ACC112 (cell line): Measurements from ENCODE around the gene AK6.
"Not testable (repeated sequence)": the region's sequence is repeated elsewhere in the genome, so short reads cannot be mapped to it uniquely, and the experiment has no call there.

Experiments
- H2AFZ ChIP-seq: fragments of 200-600 bp; sonication (generic); one replicate; pipeline ENCODE4 v1.6.0; 2017; ENCODE audit warnings: antibody characterized with exemption, low read length; ENCODE audit not compliant: unreplicated experiment
- H3K27ac ChIP-seq: fragments of 200-600 bp; sonication (generic); 2 replicates; pipeline ENCODE4 v1.5.1; 2014; ENCODE audit warnings: low read depth, mild to moderate bottlenecking, antibody characterized with exemption, low read length, moderate library complexity
- H3K27me3 ChIP-seq: fragments of 200-600 bp; sonication (generic); 2 replicates; pipeline ENCODE4 v1.6.1; 2014; ENCODE audit warnings: mild to moderate bottlenecking, antibody characterized with exemption, low read length, moderate library complexity, mixed read lengths; ENCODE audit not compliant: insufficient read depth
- H3K36me3 ChIP-seq: fragments of 200-600 bp; sonication (generic); 2 replicates; pipeline ENCODE4 v1.6.1; 2016; ENCODE audit warnings: mild to moderate bottlenecking, antibody characterized with exemption, low read length, moderate library complexity, mixed read lengths; ENCODE audit not compliant: insufficient read depth
- H3K4me1 ChIP-seq: fragments of 200-600 bp; sonication (generic); one replicate; pipeline ENCODE4 v1.6.1; 2016; ENCODE audit warnings: low read length, mixed read lengths; ENCODE audit not compliant: insufficient read depth, unreplicated experiment, control insufficient read depth
- H3K4me3 ChIP-seq: fragments of 200-600 bp; sonication (generic); 2 replicates; pipeline ENCODE4 v1.5.1; 2014; ENCODE audit warnings: mild to moderate bottlenecking, low read depth, low read length
- H3K79me2 ChIP-seq: fragments of 200-600 bp; sonication (generic); one replicate; pipeline ENCODE4 v1.6.0; 2016; ENCODE audit warnings: low read length; ENCODE audit not compliant: control insufficient read depth, unreplicated experiment, insufficient read depth

The AK6 gene

DNA sequence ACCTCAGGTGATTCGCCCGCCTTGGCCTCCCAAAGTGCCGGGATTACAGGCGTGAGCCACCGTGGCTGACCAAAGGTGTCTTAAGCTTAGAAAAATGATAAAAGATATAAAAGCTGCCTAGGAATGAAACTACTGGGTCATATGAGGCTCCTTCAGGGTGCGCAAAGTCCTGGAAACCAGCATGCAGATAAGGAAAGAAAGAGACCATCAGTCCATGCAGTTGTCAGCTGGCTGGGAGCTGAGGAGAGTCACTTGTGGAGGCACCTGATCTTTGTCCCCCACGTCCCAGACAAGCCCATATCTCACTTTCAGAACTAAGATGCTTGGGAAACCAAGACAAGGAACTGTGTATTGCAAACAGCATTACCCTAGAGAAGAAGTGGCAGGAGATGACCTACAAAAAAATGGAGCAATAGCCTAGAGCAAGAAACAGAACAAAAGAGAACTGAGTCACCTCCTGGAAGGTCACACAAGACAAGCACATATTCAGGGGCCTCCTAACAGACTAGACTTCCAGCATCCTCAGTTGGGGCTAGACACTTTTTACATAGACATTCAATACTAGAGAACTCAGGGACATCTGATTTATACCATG, 33.9 kb downstream of the AK6 start:
- H2AFZ ChIP-seq = no peak overlapping the region
- no peak overlapping the region for H3K4me3 ChIP-seq
- H3K4me1 ChIP-seq = peaks cover 7% of the 10 kb centered on the region
- H3K27me3 ChIP-seq = no peaks in the 10 kb centered on the region
- H3K79me2 ChIP-seq = no peaks in the 10 kb centered on the region
- H3K36me3 ChIP-seq = no peaks in the 10 kb centered on the region
- no peak overlapping the region for H3K27ac ChIP-seq

- H3K4me1 ChIP-seq = peaks cover 7% of the 10 kb centered on the region
- H3K4me3 ChIP-seq = no peak overlapping the region
- H3K36me3 ChIP-seq = no peaks in the 10 kb centered on the region
- no peaks in the 10 kb centered on the region for H3K27me3 ChIP-seq
- H2AFZ ChIP-seq = no peak overlapping the region
- no peak overlapping the region for H3K27ac ChIP-seq
- no peaks in the 10 kb centered on the region for H3K79me2 ChIP-seq
Observed at GRCh38 chr5:69334793-69335268, 34.5 kb downstream of the AK6 start.

DNA sequence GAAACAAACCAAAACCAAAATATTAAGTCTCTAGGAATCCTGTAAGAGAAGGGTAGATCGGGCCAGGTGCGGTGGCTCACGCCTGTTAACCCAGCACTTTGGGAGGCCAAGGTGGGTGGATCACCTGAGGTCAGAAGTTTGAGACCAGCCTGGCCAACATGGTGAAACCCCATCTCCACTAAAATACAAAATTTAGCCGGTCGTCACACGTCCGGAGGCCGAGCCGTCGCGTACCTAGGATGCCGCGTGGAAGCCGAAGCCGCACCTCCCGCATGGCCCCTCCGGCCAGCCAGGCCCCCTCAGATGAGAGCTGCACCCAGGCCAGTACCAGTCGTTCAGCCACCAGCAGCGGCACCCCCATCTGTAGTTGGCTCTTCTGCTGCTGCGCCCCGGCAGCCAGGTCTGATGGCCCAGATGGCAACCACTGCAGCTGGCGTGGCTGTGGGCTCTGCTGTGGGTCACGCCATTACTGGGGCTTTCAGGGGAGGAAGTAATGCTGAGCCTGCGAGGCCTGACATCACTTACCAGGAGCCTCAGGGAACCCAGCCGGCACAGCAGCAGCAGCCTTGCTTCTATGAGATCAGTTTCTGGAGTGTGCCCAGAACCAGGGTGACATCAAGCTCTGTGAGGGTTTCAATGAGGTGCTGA, 35.5 kb downstream of the AK6 start:
- H3K79me2 ChIP-seq, H3K4me3 ChIP-seq, H3K4me1 ChIP-seq, H3K27me3 ChIP-seq, H3K36me3 ChIP-seq, H2AFZ ChIP-seq, H3K27ac ChIP-seq: not testable (repeated sequence)

DNA sequence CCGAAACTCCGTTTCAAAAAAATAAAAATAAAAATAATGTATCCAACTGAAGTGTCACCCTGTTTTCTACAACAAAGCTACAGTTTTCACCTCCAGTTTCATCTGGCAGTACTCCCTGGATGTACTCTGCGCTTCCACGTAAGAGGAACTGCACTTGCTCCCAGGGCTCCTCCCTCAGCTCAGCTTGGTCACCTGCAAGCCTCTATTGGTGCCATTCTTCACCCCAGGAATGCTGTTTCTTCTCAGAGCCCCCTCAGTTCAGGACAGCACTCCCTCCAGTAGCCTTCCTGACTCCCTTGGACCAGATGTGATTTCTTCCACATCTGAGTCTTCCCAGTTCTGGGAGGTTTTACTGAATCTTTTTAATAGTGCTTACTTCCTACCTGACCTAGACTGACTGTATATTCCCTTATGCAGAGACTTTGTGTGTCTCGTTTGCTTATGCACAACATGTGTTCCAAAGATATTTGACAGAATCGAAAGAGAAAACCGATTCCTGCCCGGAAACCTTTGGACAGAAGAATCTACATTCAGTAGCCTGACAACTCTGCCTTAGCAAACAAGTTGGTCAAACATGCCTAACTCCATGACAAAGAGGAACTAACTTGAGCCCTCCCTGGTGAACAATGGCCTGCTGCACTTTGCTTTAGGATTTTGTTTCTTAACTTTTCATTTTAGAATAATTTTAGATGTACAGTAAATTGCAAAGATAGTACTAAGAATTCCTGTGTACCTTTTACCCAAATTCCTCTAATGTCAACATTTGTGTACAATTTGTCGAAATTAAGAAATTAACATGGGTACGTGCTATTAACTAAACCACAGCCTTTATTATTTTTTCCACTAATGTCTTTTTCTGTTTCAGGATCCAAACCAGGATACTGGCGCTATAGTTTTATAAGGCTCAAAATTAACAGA, 37.5 kb downstream of the AK6 start:
- H2AFZ ChIP-seq = peak overlapping the region; percentile 99

DNA sequence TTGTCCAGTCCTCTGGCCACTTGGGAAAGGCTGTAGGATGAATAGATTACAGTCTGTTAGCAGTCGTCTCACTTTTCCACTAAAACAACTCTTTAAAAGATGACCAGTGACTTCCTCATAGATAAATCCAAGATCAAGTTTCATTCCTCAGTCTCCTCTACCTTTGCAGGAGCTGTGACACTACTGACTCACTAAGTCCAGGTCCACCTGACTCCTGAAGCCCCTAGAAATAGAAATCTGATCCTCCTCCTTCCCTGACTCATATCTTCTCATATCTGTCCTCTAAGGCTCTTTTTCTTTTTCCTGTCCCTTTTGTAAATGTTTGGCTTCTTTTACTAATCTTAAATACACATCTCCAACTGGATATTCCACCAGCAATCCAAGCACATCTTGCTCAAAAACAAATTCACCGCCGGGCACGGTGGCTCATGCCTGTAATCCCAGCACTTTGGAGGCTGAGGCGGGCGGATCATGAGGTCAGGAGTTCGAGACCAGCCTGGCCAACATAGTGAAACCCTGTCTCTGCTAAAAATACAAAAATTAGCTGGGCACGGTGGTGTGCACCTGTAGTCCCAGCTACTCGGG, 39.3 kb downstream of the AK6 start:
- no peak overlapping the region for H3K27ac ChIP-seq

More for the DNA sequence above, 37.5 kb downstream of the AK6 start:
- Histone ChIP-seq H3K27ac (no peak overlapping the region), H3K4me1 (peaks cover 7% of the 10 kb centered on the region), H3K36me3 (no peaks in the 10 kb centered on the region), H3K79me2 (no peaks in the 10 kb centered on the region), H3K27me3 (no peaks in the 10 kb centered on the region), H3K4me3 (peak overlapping the region; percentile 91)

DNA sequence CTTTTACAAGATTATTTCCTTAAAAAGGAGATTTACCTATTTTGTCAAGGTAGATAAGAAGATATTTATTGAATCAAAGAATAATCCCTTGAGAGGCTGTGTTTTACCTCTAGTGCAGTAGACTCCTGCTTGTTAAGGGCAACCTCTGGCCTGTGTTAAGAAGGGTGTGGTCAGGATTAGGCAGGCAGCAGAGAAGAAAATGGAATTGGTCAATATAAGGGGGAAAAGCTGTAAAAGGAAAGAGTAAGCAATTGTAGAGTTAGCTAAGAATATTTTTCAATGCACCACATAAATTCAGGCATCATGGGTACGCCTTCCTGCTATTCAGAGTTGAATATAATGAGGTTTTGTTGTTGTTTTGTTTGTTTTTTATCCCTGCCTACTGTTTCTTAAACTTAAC, 43.0 kb downstream of the AK6 start:
- Histone ChIP-seq H3K36me3 (no peaks in the 10 kb centered on the region), H3K4me1 (no peaks in the 10 kb centered on the region), H2AFZ (no peak overlapping the region), H3K27ac (no peak overlapping the region), H3K27me3 (no peaks in the 10 kb centered on the region), H3K79me2 (no peaks in the 10 kb centered on the region), H3K4me3 (no peak overlapping the region)

More for the DNA sequence above, 39.3 kb downstream of the AK6 start:
- no peaks in the 10 kb centered on the region for H3K79me2 ChIP-seq
- H2AFZ ChIP-seq = no peak overlapping the region
- no peaks in the 10 kb centered on the region for H3K36me3 ChIP-seq
- peaks cover 7% of the 10 kb centered on the region for H3K4me1 ChIP-seq
- no peak overlapping the region for H3K4me3 ChIP-seq
- H3K27me3 ChIP-seq = no peaks in the 10 kb centered on the region

DNA sequence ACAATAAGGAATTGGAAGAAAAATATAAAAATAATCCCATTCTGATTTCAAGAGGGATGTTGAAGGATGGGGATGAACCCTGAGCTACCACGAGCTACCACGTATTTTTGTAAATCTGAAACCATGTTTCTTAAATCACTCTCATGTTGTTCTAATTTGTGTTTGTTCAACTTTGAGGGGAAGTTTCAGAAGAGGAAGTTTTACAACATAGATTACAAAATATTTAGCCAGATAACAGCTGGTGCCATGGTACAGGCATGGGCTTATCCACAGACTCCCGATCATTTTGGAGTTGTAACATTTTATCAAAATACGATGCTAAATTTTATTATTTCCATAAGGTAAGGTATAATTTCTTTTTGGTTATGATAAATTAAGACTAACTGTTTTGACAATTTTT, 51.9 kb downstream of the AK6 start:
- H3K27me3 ChIP-seq = no peaks in the 10 kb centered on the region
- H3K79me2 ChIP-seq = no peaks in the 10 kb centered on the region
- no peak overlapping the region for H3K4me3 ChIP-seq
- H2AFZ ChIP-seq = no peak overlapping the region
- H3K4me1 ChIP-seq = no peaks in the 10 kb centered on the region
- H3K27ac ChIP-seq = no peak overlapping the region
- peaks cover 8% of the 10 kb centered on the region; the same call in 1 of the 2 replicates for H3K36me3 ChIP-seq

DNA sequence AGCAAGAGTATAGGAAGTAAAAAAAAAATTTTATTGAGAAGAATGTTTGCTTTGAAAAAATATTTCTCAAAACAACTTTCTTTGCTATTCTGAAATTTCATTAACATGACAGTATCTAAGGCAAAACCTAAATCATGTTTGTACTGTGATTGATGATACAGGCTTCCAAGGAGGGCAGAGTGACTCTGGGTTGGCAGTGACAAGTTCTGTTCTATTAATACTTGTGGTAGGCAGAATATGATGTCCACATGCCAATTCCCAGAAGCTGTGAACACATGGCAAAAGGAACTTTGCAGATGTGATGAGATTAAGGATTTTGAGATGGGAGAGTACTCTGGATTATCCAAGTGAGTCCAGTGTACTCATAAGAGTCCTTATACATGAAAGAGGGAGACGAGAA, 53.3 kb downstream of the AK6 start:
- Histone ChIP-seq H2AFZ (no peak overlapping the region), H3K4me3 (no peak overlapping the region), H3K27ac (no peak overlapping the region), H3K36me3 (peaks cover 9% of the 10 kb centered on the region; the same call in 1 of the 2 replicates), H3K79me2 (no peaks in the 10 kb centered on the region), H3K4me1 (no peaks in the 10 kb centered on the region), H3K27me3 (no peaks in the 10 kb centered on the region)

DNA sequence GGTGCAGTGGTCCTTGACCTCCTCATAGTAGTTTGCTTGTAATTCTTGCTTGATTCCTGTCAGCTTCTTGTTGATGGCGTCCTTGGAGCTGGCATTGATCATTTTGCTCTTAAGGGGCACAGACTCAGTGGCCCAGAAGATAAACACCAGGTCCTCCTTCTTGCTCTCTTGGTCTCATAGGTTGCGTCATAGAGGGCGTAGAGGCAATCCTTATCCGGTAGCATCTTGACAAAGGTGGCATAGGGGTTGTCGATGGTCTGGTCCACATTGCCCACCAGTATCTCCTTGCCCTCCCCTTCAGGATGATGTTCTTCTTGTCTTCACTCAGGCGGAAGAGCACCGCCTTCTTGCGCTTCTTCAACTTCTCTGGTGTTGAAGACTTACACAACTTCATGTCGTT, 55.9 kb downstream of the AK6 start:
- Histone ChIP-seq H3K79me2 (no peaks in the 10 kb centered on the region), H3K27ac (no peak overlapping the region), H3K4me3 (no peak overlapping the region), H2AFZ (no peak overlapping the region), H3K27me3 (no peaks in the 10 kb centered on the region), H3K36me3 (peaks cover 17% of the 10 kb centered on the region; the same call in 1 of the 2 replicates), H3K4me1 (no peaks in the 10 kb centered on the region)

DNA sequence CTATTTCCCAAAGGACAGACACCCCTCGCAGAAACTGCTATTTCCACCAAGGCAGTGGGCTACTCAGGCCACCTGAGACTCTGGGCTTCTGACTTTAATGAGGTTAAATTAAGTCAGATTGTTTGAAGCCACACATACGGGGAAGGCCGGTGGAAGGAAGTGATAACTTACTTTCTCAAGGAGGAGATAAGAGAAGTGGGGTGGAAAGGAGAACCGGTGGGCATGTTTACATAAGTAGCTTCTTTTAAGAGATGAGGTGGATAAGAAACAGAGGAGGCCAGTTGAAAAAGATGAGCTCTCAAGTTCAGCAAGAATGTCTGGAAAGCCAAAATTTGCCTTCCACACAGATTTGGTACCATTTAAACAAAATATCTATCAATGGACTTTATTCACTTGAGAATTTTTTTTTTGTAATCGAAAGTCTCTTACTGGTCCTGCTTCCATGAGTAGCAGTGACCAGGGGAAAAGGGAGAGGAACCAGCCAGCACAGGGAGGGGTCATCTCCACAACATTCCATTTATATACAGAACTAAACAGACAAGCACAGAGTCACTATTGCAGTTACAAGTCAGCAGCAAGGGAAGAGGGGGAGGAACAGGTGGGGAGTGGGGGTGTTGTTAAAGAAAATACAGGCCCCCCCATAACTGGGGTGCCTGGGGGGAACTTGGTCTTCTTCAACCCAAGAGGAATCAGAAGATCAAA, 56.7 kb downstream of the AK6 start:
- Histone ChIP-seq H3K27ac (no peak overlapping the region), H3K4me1 (no peaks in the 10 kb centered on the region), H3K79me2 (no peaks in the 10 kb centered on the region), H3K27me3 (no peaks in the 10 kb centered on the region), H3K4me3 (no peak overlapping the region), H2AFZ (no peak overlapping the region), H3K36me3 (peaks cover 20% of the 10 kb centered on the region; the same call in 1 of the 2 replicates)
